WTC11 (cell line): ENCODE data around the gene ARMC10. TPM values are rescaled to one million over a fixed set of nuclear protein-coding genes. Genes with fewer than 3 reads are reported as not detected.

ENCODE experiments used
- ATAC-seq: fragments of 200-7000 bp; cut with Tn5 transposase; 2 replicates; pipeline ENCODE4 v1.10.0; 2021; ENCODE audit warnings: mild to moderate bottlenecking, moderate library complexity
- CTCF ChIA-PET: fragments of 300-600 bp; sonication (Branson Sonifier 250); formaldehyde crosslinking; loops from one replicate; lab custom pipeline; 2021; ENCODE audit warnings: antibody characterized with exemption; lab: Charles Lee
- POLR2A ChIA-PET: fragments of 350-600 bp; sonication (Branson Sonifier 250); formaldehyde crosslinking; loops from one replicate; lab custom pipeline; 2021; ENCODE audit warnings: antibody characterized with exemption; lab: Charles Lee
- DNase-seq: peaks from one replicate; pipeline ENCODE4 v3.0.0; 2021; ENCODE audit warnings: low spot score
- H3K27ac Mint-ChIP-seq: 2 replicates; pipeline ENCODE4 v1.8.0; 2021; ENCODE audit warnings: mixed read lengths
- H3K27me3 Mint-ChIP-seq: 2 replicates; pipeline ENCODE4 v1.8.0; 2021; ENCODE audit warnings: low read depth, mild to moderate bottlenecking, moderate library complexity, mixed read lengths
- H3K36me3 Mint-ChIP-seq: 2 replicates; pipeline ENCODE4 v1.8.0; 2021; ENCODE audit warnings: mixed read lengths
- H3K4me1 Mint-ChIP-seq: 2 replicates; pipeline ENCODE4 v1.8.0; 2022; ENCODE audit warnings: mixed read lengths
- H3K4me3 Mint-ChIP-seq: 2 replicates; pipeline ENCODE4 v1.8.0; 2021; ENCODE audit warnings: mild to moderate bottlenecking, moderate library complexity, mixed read lengths
- H3K9me3 Mint-ChIP-seq: 2 replicates; pipeline ENCODE4 v1.8.0; 2021; ENCODE audit warnings: mixed read lengths
- ATF1 ChIP-seq: sonication (generic); formaldehyde crosslinking; IDR thresholded peaks from 2 replicates; pipeline ENCODE4 v1.8.1; 2023; ENCODE audit warnings: mild to moderate bottlenecking, moderate library complexity, missing genetic modification reagents
- CREB1 ChIP-seq: sonication (generic); formaldehyde crosslinking; IDR thresholded peaks from 2 replicates; pipeline ENCODE4 v1.8.0; 2023; ENCODE audit warnings: mild to moderate bottlenecking, missing genetic modification reagents
- FOXK1 ChIP-seq: sonication (generic); formaldehyde crosslinking; IDR thresholded peaks from 2 replicates; pipeline ENCODE4 v1.8.0; 2022; ENCODE audit warnings: mild to moderate bottlenecking, moderate library complexity, missing genetic modification reagents
- IRF2 ChIP-seq: sonication (generic); formaldehyde crosslinking; IDR thresholded peaks from 2 replicates; pipeline ENCODE4 v1.8.0; 2022; ENCODE audit warnings: low read depth, missing genetic modification reagents, borderline replicate concordance
- JUN ChIP-seq: sonication (generic); formaldehyde crosslinking; IDR thresholded peaks from 2 replicates; pipeline ENCODE4 v1.8.0; 2023; ENCODE audit warnings: mild to moderate bottlenecking, missing genetic modification reagents
- KAT7 ChIP-seq: sonication (generic); formaldehyde crosslinking; IDR thresholded peaks from 2 replicates; pipeline ENCODE4 v1.8.1; 2023; ENCODE audit warnings: missing genetic modification reagents, mild to moderate bottlenecking, borderline replicate concordance
- OVOL2 ChIP-seq: fragments of 250-450 bp; sonication (Bioruptor Pico); IDR thresholded peaks from 2 replicates; pipeline ENCODE4 v1.9.0; 2021; ENCODE audit warnings: mild to moderate bottlenecking, borderline replicate concordance
- TEAD4 ChIP-seq: sonication (generic); formaldehyde crosslinking; IDR thresholded peaks from 2 replicates; pipeline ENCODE4 v1.8.0; 2022; ENCODE audit warnings: mild to moderate bottlenecking, missing genetic modification reagents
- ZNF121 ChIP-seq: sonication (generic); formaldehyde crosslinking; IDR thresholded peaks from 2 replicates; pipeline ENCODE4 v1.8.0; 2023; ENCODE audit warnings: missing genetic modification reagents
- ZNF317 ChIP-seq: sonication (generic); formaldehyde crosslinking; IDR thresholded peaks from 2 replicates; pipeline ENCODE4 v1.8.1; 2023; ENCODE audit warnings: low read depth, mild to moderate bottlenecking, moderate library complexity, missing genetic modification reagents, borderline replicate concordance
- total RNA-seq: library from RNA; stranded (reverse); gene quantifications from 3 replicates; pipeline ENCODE4 v1.2.3, GENCODE V29; 2021
- TF ChIP-seq, protein P1 (sequence below): sonication (generic); formaldehyde crosslinking; IDR thresholded peaks from 2 replicates; pipeline ENCODE4 v1.8.1; 2022; ENCODE audit warnings: low read depth, mild to moderate bottlenecking, moderate library complexity, missing genetic modification reagents, borderline replicate concordance
- TF ChIP-seq, protein P2 (sequence below): fragments of 250-450 bp; sonication (Bioruptor Pico); IDR thresholded peaks from 2 replicates; pipeline ENCODE4 v1.9.0; 2021; ENCODE audit warnings: mild to moderate bottlenecking, borderline replicate concordance
- TF ChIP-seq, protein P3 (sequence below): sonication (generic); formaldehyde crosslinking; IDR thresholded peaks from 2 replicates; pipeline ENCODE4 v1.8.0; 2023; ENCODE audit warnings: missing genetic modification reagents
- TF ChIP-seq, protein P4 (sequence below): fragments of 200-600 bp; IDR thresholded peaks from 2 replicates; pipeline ENCODE4 v1.8.0; 2022; ENCODE audit warnings: antibody characterized with exemption
- TF ChIP-seq, protein P5 (sequence below): sonication (generic); formaldehyde crosslinking; IDR thresholded peaks from 2 replicates; pipeline ENCODE4 v1.8.1; 2023; ENCODE audit warnings: mild to moderate bottlenecking, missing genetic modification reagents
- TF ChIP-seq, protein P6 (sequence below): sonication (generic); formaldehyde crosslinking; IDR thresholded peaks from 2 replicates; pipeline ENCODE4 v1.8.0; 2022; ENCODE audit warnings: mild to moderate bottlenecking, missing genetic modification reagents
- TF ChIP-seq, protein P7 (sequence below): sonication (generic); formaldehyde crosslinking; conservative IDR thresholded peaks from 2 replicates; pipeline ENCODE4 v1.8.1; 2023; ENCODE audit warnings: mild to moderate bottlenecking, low read depth, missing genetic modification reagents, moderate library complexity
- TF ChIP-seq, protein P8 (sequence below): sonication (generic); formaldehyde crosslinking; IDR thresholded peaks from 2 replicates; pipeline ENCODE4 v1.8.1; 2023; ENCODE audit warnings: mild to moderate bottlenecking, missing genetic modification reagents

ARMC10 gene
- total RNA-seq, 1 experiment from 2014 or later, result 35.4 TPM

DNA sequence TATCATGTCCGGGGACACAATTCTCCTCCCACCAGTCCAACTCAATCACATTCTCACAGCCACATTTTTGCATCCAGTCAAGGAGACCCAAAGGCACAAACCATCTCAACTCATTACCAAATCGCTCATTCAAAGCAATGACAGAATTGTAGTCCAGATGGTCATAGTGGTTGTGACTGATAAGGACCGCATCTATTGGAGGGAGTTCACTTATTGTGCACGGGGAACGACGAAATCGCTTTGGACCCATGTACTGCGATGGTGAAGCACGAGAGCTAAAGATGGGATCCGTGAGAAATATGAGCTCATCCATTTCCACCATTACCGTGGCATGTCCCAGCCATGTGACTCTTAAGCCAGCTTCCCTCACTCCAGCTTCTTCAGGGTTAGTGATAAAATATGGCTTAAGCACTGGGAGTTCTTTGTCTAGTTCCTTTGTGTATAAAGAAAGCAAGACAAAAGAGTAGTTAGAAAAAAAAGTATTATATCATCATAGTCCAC, 44.9 kb downstream of the ARMC10 start:
- POLR2A ChIA-PET, result no interaction called here
- no peak for DNase-seq
- no peaks in the 10 kb centered on the region for H3K4me1 Mint-ChIP-seq
- H3K9me3 Mint-ChIP-seq, result no peaks in the 10 kb centered on the region
- H3K4me3 Mint-ChIP-seq, result no peak overlapping the region
- TF ChIP-seq FOXK1 (CRISPR knock-in tag), result no peak
- TF ChIP-seq IRF2 (CRISPR knock-in tag), result no peak
- TF ChIP-seq, protein P1, sequence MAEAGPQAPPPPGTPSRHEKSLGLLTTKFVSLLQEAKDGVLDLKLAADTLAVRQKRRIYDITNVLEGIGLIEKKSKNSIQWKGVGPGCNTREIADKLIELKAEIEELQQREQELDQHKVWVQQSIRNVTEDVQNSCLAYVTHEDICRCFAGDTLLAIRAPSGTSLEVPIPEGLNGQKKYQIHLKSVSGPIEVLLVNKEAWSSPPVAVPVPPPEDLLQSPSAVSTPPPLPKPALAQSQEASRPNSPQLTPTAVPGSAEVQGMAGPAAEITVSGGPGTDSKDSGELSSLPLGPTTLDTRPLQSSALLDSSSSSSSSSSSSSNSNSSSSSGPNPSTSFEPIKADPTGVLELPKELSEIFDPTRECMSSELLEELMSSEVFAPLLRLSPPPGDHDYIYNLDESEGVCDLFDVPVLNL, result no peak
- TF ChIP-seq, protein P2, sequence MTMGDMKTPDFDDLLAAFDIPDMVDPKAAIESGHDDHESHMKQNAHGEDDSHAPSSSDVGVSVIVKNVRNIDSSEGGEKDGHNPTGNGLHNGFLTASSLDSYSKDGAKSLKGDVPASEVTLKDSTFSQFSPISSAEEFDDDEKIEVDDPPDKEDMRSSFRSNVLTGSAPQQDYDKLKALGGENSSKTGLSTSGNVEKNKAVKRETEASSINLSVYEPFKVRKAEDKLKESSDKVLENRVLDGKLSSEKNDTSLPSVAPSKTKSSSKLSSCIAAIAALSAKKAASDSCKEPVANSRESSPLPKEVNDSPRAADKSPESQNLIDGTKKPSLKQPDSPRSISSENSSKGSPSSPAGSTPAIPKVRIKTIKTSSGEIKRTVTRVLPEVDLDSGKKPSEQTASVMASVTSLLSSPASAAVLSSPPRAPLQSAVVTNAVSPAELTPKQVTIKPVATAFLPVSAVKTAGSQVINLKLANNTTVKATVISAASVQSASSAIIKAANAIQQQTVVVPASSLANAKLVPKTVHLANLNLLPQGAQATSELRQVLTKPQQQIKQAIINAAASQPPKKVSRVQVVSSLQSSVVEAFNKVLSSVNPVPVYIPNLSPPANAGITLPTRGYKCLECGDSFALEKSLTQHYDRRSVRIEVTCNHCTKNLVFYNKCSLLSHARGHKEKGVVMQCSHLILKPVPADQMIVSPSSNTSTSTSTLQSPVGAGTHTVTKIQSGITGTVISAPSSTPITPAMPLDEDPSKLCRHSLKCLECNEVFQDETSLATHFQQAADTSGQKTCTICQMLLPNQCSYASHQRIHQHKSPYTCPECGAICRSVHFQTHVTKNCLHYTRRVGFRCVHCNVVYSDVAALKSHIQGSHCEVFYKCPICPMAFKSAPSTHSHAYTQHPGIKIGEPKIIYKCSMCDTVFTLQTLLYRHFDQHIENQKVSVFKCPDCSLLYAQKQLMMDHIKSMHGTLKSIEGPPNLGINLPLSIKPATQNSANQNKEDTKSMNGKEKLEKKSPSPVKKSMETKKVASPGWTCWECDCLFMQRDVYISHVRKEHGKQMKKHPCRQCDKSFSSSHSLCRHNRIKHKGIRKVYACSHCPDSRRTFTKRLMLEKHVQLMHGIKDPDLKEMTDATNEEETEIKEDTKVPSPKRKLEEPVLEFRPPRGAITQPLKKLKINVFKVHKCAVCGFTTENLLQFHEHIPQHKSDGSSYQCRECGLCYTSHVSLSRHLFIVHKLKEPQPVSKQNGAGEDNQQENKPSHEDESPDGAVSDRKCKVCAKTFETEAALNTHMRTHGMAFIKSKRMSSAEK (CRISPR knock-in tag), result no peak
- TF ChIP-seq, protein P3, sequence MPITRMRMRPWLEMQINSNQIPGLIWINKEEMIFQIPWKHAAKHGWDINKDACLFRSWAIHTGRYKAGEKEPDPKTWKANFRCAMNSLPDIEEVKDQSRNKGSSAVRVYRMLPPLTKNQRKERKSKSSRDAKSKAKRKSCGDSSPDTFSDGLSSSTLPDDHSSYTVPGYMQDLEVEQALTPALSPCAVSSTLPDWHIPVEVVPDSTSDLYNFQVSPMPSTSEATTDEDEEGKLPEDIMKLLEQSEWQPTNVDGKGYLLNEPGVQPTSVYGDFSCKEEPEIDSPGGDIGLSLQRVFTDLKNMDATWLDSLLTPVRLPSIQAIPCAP (CRISPR knock-in tag), result no peak
- TF ChIP-seq ZNF121 (CRISPR knock-in tag), result no peak
- TF ChIP-seq TEAD4 (CRISPR knock-in tag), result no peak
- H3K27me3 Mint-ChIP-seq, result no peaks in the 10 kb centered on the region
- H3K36me3 Mint-ChIP-seq, result peaks cover 7% of the 10 kb centered on the region; the same call in 1 of the 2 replicates
- H3K27ac Mint-ChIP-seq, result no peak overlapping the region
- ATAC-seq, result no peak
- CTCF ChIA-PET, result interaction anchor here (0.6 kb wide), 1 partner anchor 328 kb away, joined by 8 read pairs; no protein-coding TSS in a partner anchor

DNA sequence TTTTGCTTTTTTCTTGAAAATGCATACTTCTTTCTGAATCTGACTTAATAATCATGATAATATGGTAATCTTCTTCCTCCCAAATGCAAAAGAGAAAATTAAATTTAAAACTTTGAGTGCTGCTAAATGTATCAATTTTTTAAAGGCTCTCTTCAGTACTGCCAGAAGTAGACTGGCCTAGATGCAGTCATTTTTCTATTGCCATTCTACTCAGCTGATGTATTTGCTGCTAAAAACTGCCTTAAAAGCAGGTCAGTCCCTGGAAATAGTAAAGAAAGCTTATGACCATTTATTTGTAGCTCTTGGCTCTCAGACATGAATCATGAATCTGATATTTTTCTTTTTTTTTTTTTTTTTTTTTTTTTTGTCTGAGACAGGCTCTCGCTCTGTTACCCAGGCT, 45.4 kb downstream of the ARMC10 start:
- no peaks in the 10 kb centered on the region for H3K4me1 Mint-ChIP-seq
- H3K27ac Mint-ChIP-seq, result no peak overlapping the region
- ChIA-PET POLR2A (no interaction called here), CTCF (interaction anchor here (0.6 kb wide), 1 partner anchor 328 kb away, joined by 8 read pairs; no protein-coding TSS in a partner anchor)
- no peaks in the 10 kb centered on the region for H3K27me3 Mint-ChIP-seq
- no peak for ATAC-seq
- no peaks in the 10 kb centered on the region for H3K9me3 Mint-ChIP-seq
- DNase-seq, result no peak
- H3K36me3 Mint-ChIP-seq, result peaks cover 7% of the 10 kb centered on the region; the same call in 1 of the 2 replicates
- H3K4me3 Mint-ChIP-seq, result no peak overlapping the region
- no peak for TF ChIP-seq CREB1
- TF ChIP-seq, protein P4, sequence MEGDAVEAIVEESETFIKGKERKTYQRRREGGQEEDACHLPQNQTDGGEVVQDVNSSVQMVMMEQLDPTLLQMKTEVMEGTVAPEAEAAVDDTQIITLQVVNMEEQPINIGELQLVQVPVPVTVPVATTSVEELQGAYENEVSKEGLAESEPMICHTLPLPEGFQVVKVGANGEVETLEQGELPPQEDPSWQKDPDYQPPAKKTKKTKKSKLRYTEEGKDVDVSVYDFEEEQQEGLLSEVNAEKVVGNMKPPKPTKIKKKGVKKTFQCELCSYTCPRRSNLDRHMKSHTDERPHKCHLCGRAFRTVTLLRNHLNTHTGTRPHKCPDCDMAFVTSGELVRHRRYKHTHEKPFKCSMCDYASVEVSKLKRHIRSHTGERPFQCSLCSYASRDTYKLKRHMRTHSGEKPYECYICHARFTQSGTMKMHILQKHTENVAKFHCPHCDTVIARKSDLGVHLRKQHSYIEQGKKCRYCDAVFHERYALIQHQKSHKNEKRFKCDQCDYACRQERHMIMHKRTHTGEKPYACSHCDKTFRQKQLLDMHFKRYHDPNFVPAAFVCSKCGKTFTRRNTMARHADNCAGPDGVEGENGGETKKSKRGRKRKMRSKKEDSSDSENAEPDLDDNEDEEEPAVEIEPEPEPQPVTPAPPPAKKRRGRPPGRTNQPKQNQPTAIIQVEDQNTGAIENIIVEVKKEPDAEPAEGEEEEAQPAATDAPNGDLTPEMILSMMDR, result no peak
- TF ChIP-seq, protein P5, sequence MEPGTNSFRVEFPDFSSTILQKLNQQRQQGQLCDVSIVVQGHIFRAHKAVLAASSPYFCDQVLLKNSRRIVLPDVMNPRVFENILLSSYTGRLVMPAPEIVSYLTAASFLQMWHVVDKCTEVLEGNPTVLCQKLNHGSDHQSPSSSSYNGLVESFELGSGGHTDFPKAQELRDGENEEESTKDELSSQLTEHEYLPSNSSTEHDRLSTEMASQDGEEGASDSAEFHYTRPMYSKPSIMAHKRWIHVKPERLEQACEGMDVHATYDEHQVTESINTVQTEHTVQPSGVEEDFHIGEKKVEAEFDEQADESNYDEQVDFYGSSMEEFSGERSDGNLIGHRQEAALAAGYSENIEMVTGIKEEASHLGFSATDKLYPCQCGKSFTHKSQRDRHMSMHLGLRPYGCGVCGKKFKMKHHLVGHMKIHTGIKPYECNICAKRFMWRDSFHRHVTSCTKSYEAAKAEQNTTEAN (CRISPR knock-in tag), result no peak
- TF ChIP-seq JUN (CRISPR knock-in tag), result no peak
- TF ChIP-seq, protein P6, sequence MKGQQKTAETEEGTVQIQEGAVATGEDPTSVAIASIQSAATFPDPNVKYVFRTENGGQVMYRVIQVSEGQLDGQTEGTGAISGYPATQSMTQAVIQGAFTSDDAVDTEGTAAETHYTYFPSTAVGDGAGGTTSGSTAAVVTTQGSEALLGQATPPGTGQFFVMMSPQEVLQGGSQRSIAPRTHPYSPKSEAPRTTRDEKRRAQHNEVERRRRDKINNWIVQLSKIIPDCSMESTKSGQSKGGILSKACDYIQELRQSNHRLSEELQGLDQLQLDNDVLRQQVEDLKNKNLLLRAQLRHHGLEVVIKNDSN (CRISPR knock-in tag), result no peak
- TF ChIP-seq, protein P1, result no peak
- TF ChIP-seq, protein P7, sequence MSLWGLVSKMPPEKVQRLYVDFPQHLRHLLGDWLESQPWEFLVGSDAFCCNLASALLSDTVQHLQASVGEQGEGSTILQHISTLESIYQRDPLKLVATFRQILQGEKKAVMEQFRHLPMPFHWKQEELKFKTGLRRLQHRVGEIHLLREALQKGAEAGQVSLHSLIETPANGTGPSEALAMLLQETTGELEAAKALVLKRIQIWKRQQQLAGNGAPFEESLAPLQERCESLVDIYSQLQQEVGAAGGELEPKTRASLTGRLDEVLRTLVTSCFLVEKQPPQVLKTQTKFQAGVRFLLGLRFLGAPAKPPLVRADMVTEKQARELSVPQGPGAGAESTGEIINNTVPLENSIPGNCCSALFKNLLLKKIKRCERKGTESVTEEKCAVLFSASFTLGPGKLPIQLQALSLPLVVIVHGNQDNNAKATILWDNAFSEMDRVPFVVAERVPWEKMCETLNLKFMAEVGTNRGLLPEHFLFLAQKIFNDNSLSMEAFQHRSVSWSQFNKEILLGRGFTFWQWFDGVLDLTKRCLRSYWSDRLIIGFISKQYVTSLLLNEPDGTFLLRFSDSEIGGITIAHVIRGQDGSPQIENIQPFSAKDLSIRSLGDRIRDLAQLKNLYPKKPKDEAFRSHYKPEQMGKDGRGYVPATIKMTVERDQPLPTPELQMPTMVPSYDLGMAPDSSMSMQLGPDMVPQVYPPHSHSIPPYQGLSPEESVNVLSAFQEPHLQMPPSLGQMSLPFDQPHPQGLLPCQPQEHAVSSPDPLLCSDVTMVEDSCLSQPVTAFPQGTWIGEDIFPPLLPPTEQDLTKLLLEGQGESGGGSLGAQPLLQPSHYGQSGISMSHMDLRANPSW (CRISPR knock-in tag), result no peak
- TF ChIP-seq ATF1, result no peak
- TF ChIP-seq, protein P8, sequence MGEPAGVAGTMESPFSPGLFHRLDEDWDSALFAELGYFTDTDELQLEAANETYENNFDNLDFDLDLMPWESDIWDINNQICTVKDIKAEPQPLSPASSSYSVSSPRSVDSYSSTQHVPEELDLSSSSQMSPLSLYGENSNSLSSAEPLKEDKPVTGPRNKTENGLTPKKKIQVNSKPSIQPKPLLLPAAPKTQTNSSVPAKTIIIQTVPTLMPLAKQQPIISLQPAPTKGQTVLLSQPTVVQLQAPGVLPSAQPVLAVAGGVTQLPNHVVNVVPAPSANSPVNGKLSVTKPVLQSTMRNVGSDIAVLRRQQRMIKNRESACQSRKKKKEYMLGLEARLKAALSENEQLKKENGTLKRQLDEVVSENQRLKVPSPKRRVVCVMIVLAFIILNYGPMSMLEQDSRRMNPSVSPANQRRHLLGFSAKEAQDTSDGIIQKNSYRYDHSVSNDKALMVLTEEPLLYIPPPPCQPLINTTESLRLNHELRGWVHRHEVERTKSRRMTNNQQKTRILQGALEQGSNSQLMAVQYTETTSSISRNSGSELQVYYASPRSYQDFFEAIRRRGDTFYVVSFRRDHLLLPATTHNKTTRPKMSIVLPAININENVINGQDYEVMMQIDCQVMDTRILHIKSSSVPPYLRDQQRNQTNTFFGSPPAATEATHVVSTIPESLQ, result no peak
- TF ChIP-seq KAT7 (CRISPR knock-in tag), result no peak
- TF ChIP-seq OVOL2, result no peak
- TF ChIP-seq ZNF317 (CRISPR knock-in tag), result no peak
